Measurements from ENCODE around the gene CALB2.

Gene CALB2

GRCh38 chr16:71426880-71427615, 68.5 kb downstream of the CALB2 start:
- DNase-seq (ENCODE audit: low spot score) = no peak

GRCh38 chr16:71428385-71428784, 69.9 kb downstream of the CALB2 start:
- DNase-seq (ENCODE audit: low spot score) = no peak

GRCh38 chr16:71428883-71429282, 70.4 kb downstream of the CALB2 start:
- DNase-seq (ENCODE audit: low spot score) = no peak

- DNase-seq (ENCODE audit: low spot score) = no peak
Measured at GRCh38 chr16:71429581-71429980, 71.1 kb downstream of the CALB2 start.

- no peak for DNase-seq (ENCODE audit: low spot score)
Measured at GRCh38 chr16:71430744-71431143, 72.2 kb downstream of the CALB2 start.

GRCh38 chr16:71431176-71431575, 72.7 kb downstream of the CALB2 start:
- no peak for DNase-seq (ENCODE audit: low spot score)

GRCh38 chr16:71431991-71432390, 73.5 kb downstream of the CALB2 start:
- DNase-seq (ENCODE audit: low spot score) = no peak

GRCh38 chr16:71432906-71433305, 74.4 kb downstream of the CALB2 start:
- DNase-seq (ENCODE audit: low spot score) = no peak

- DNase-seq (ENCODE audit: low spot score) = no peak
Measured at GRCh38 chr16:71436473-71436872, 78.0 kb downstream of the CALB2 start.

- peak; percentile 39 for DNase-seq (ENCODE audit: low spot score)
Measured at GRCh38 chr16:71439523-71439922, 81.0 kb downstream of the CALB2 start.

Data from GM03348 (cell line).